ENCODE data around the gene PRUNE2.

DNA sequence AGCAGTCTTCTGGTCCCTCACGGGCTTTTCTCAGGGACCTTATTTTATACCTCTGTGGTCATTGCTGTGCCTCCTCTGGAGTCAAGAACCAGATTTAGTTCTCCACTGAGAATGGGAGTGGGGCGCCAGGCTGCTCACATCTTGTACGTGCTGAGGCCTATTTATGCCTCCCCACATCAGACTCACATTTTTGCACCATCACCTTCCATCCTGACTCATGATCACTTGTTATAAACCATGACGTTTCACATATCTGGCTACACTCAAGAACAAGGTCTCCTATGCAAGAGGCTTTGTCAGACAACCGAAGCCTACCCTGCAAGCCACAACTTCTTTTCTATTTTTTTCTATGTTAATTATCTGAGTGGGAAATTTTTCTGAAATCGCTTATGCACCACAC is 10.7 kb downstream of the PRUNE2 start:
- no peak for TF ChIP-seq TCF7L2 (IDR thresholded peaks at IDR 0.05; ENCODE audit: borderline replicate concordance, extremely low read depth, insufficient read depth, insufficient read length)
- TF ChIP-seq, protein P1, sequence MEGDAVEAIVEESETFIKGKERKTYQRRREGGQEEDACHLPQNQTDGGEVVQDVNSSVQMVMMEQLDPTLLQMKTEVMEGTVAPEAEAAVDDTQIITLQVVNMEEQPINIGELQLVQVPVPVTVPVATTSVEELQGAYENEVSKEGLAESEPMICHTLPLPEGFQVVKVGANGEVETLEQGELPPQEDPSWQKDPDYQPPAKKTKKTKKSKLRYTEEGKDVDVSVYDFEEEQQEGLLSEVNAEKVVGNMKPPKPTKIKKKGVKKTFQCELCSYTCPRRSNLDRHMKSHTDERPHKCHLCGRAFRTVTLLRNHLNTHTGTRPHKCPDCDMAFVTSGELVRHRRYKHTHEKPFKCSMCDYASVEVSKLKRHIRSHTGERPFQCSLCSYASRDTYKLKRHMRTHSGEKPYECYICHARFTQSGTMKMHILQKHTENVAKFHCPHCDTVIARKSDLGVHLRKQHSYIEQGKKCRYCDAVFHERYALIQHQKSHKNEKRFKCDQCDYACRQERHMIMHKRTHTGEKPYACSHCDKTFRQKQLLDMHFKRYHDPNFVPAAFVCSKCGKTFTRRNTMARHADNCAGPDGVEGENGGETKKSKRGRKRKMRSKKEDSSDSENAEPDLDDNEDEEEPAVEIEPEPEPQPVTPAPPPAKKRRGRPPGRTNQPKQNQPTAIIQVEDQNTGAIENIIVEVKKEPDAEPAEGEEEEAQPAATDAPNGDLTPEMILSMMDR (IDR thresholded peaks at IDR 0.05 in 2 of 3, conservative IDR thresholded peaks at IDR 0.05 in 1 of 3; ENCODE audit: borderline replicate concordance in 1 of 3, insufficient read depth in 1 of 3, low read depth in 2 of 3, low read length in 2 of 3) = no peak
- TF ChIP-seq SIN3A (IDR thresholded peaks at IDR 0.05; ENCODE audit: low read depth) = no peak
- TF ChIP-seq, protein P2, sequence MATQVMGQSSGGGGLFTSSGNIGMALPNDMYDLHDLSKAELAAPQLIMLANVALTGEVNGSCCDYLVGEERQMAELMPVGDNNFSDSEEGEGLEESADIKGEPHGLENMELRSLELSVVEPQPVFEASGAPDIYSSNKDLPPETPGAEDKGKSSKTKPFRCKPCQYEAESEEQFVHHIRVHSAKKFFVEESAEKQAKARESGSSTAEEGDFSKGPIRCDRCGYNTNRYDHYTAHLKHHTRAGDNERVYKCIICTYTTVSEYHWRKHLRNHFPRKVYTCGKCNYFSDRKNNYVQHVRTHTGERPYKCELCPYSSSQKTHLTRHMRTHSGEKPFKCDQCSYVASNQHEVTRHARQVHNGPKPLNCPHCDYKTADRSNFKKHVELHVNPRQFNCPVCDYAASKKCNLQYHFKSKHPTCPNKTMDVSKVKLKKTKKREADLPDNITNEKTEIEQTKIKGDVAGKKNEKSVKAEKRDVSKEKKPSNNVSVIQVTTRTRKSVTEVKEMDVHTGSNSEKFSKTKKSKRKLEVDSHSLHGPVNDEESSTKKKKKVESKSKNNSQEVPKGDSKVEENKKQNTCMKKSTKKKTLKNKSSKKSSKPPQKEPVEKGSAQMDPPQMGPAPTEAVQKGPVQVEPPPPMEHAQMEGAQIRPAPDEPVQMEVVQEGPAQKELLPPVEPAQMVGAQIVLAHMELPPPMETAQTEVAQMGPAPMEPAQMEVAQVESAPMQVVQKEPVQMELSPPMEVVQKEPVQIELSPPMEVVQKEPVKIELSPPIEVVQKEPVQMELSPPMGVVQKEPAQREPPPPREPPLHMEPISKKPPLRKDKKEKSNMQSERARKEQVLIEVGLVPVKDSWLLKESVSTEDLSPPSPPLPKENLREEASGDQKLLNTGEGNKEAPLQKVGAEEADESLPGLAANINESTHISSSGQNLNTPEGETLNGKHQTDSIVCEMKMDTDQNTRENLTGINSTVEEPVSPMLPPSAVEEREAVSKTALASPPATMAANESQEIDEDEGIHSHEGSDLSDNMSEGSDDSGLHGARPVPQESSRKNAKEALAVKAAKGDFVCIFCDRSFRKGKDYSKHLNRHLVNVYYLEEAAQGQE (IDR thresholded peaks at IDR 0.05; ENCODE audit: low read depth) = no peak
- no peak for TF ChIP-seq JUND (IDR thresholded peaks at IDR 0.05)

All from HCT116 (cell line).